Erythroblast (primary cell): ENCODE measurements around the gene COBLL1.

Experiments
- GATA1 ChIP-seq: IDR thresholded peaks from 2 replicates; pipeline ENCODE4 v1.6.1; 2011; ENCODE audit warnings: low read depth, mild to moderate bottlenecking, control low read depth, low read length, moderate library complexity
- POLR2A ChIP-seq: IDR thresholded peaks from 2 replicates; pipeline ENCODE4 v1.6.1; 2011; ENCODE audit warnings: mild to moderate bottlenecking, low read length

GRCh38 chr2:164763431-164763830 is 78.2 kb downstream of the COBLL1 start:
- TF ChIP-seq POLR2A: no peak
- TF ChIP-seq GATA1: no peak
